Heart right ventricle (tissue), 16 donors: ENCODE measurements around the gene GSE1. TPM values are rescaled to one million over a fixed set of nuclear protein-coding genes. Genes with fewer than 3 reads are reported as not detected.

ENCODE experiments used
- ATAC-seq, 8 donors: fragments of 200-7000 bp; cut with Tn5 transposase; one replicate each; pipeline ENCODE4 v1.9.1; 2020; ENCODE audit warnings: mild to moderate bottlenecking in 8 of 8, moderate library complexity in 8 of 8, moderate number of reproducible peaks in 1 of 8
- DNase-seq, 2 donors: peaks; one replicate each; pipeline ENCODE4 v3.0.0-alpha.2; 2020
- H3K27ac ChIP-seq, 10 donors: fragments of 200-600 bp; sonication (generic) in 2 of 10; one replicate each; pipeline versions ENCODE4 v1.5.0 to v1.8.0; 2020 to 2022; ENCODE audit warnings: mild to moderate bottlenecking in 3 of 10
- H3K27me3 ChIP-seq, 7 donors: fragments of 200-600 bp; one replicate each; pipeline ENCODE4 v1.8.0; 2021 to 2022; ENCODE audit warnings: mild to moderate bottlenecking in 2 of 7
- H3K36me3 ChIP-seq, 9 donors: fragments of 200-600 bp; sonication (generic) in 1 of 9; one replicate each; pipeline versions ENCODE4 v1.5.0 to v1.8.0; 2020 to 2022; ENCODE audit warnings: mild to moderate bottlenecking in 2 of 9
- H3K4me1 ChIP-seq, 9 donors: fragments of 200-600 bp; sonication (generic) in 1 of 9; one replicate each; pipeline versions ENCODE4 v1.5.0 to v1.8.0; 2020 to 2022; ENCODE audit warnings: mild to moderate bottlenecking in 4 of 9
- H3K4me3 ChIP-seq, 10 donors: fragments of 200-600 bp; sonication (generic) in 2 of 10; one replicate each; pipeline versions ENCODE4 v1.5.0 to v1.8.0; 2020 to 2022; ENCODE audit warnings: mild to moderate bottlenecking in 7 of 10, moderate library complexity in 2 of 10
- H3K9me3 ChIP-seq, 11 donors: fragments of 200-600 bp in 10 of 11; sonication (generic) in 2 of 11; one replicate each; pipeline versions ENCODE4 v1.5.0 to v1.8.0; 2013 to 2022; ENCODE audit warnings: mild to moderate bottlenecking in 2 of 11, control low read depth in 1 of 11, moderate library complexity in 1 of 11
- CTCF ChIP-seq, 9 donors: fragments of 200-600 bp; sonication (generic) in 2 of 9; IDR thresholded peaks; one replicate each; pipeline versions ENCODE4 v1.5.0 to v1.8.0; 2021 to 2022; ENCODE audit warnings: antibody characterized with exemption in 9 of 9, mild to moderate bottlenecking in 5 of 9, moderate library complexity in 1 of 9
- WGBS, 2 donors: extraction: QIAGEN DNeasy Blood & Tissue Kit; methylation state at CpG; one replicate each; pipeline ENCODE4 v1.1.7; 2013; ENCODE audit warnings: inconsistent platforms in 1 of 2; 5-methylcytosine and 5-hydroxymethylcytosine counted together
- intact Hi-C, 10 donors: fragments of 100-400 bp; cut with DNase I; formaldehyde crosslinking; loops; one replicate each; pipeline versions ENCODE4 v1.11.1 to v1.14.2; 2022
- polyA plus RNA-seq, 2 donors: library from polyadenylated mRNA; stranded (reverse); fragments of 200-250 nt; gene quantifications; one replicate each; pipeline ENCODE4 v1.2.3, GENCODE V29; 2013
- total RNA-seq, 10 donors: library from RNA; stranded (reverse); fragmentation: NEBNext Ultra II Directional in 3 of 10; extraction: Animal tissue kit (Norgen Biotek cat#: 25700) in 3 of 10; gene quantifications; one replicate each; pipeline versions ENCODE4 v1.2.1 to v1.2.4, GENCODE V29; 2021 to 2023
- donor health status: Arrhythmogenic right ventricular cardiomyopathy.
- donor health status: ischemic (EF 13 %, LVEDD 7.1; RV severe dilation, severe dysfunction).
- donor health status: healthy with polysubstance abuse.
- donor health status: DM: no; HTN: yes; CAD: no.
- donor health status: DM: no; HTN: no; CAD: no.
- donor health status: ischemic (EF 25% LVEDD 6.9; RV normal size, moderate dysfunction).
- donor health status: ischemic (EF 25% LVEDD 5.7; RV mildly dilated, moderate dysfunction).
- donor health status: healthy.
- donor health status: DM: yes; HTN: yes; CAD: no.
- donor health status: Ischemic cardiomyopathy.
- donor health status: ischemic (EF 35%, LVEDD 5.7; RV mildly dilated, moderate dysfunction).
- donor health status: nonischemic (EF 11% LVEDD 7.7; RV severe dilation, severe dysfunction).
- donor health status: DM: yes; HTN: yes; CAD: no.
- donor health status: PGD.
- donor health status: ischemic (EF 29% LVEDD 5.4; RV normal size, mild dysfunction).
- donor health status: nonischemic (EF 23%, LVEDD 6.1; RV moderate dilation, normal function).

The GSE1 gene
- total and polyA plus RNA-seq, 12 donors: 15.6 to 53.2 (median 32.6) TPM

GRCh38 chr16:85601272-85601639 is 11.9 kb upstream of the GSE1 start:
- WGBS, 2 donors: 81% methylated on average over 10 of the region's 10 CpGs
- intact Hi-C loops: loop anchor here in 3 of 10 donors (5.0 to 10.0 kb wide), 3 partner anchors 34 to 286 kb away; no protein-coding TSS in a partner anchor
- DNase-seq (no peak), ATAC-seq (peak in 1 of 8 donors; percentile 10)
- Histone ChIP-seq H3K9me3 (no peaks in the 10 kb centered on the region), H3K36me3 (no peaks in the 10 kb centered on the region), H3K4me3 (no peak overlapping the region), H3K4me1 (peaks cover 3 to 33% (median 13%) of the 10 kb centered on the region in 9 donors), H3K27ac (no peak overlapping the region), H3K27me3 (no peaks in the 10 kb centered on the region)
- no peak for TF ChIP-seq CTCF (IDR thresholded peaks at IDR 0.05)

DNA sequence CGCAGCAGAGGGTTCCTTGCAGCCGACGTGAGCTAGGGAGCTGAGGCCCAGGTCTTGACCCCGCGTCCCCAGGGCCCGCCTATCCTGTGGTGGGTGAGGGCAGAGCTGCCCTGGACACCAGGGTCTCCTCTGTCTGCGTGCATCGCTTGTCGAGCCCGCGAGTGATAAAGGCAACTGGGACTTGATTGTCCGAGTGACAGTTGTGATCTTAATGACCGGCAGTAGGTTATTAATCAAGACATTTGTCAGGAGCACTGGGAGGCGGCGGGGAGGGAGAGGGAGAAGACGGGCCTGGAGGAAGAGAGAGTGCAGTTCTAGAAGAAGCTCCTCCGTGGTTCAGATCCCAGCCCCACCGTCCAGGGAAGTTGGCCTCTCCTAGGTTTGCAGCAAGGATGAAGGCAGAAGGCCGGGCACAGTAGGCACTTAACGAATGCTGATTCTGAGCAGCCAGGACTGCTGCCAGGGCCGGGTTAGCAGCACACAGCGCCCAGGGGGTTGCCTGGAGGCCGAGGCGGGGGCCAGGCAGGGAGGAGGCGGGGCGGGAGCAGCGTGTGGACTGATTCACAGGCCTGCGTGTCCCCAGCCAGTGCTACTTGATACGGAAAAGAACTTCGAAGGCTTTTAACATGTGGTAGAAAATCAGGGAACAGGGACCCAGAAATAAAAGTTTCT is 11.3 kb upstream of the GSE1 start:
- 69 to 77% methylated on average over 30 of the region's 30 CpGs for WGBS, 2 donors
- Histone ChIP-seq H3K4me1 (peaks cover 3 to 39% (median 13%) of the 10 kb centered on the region in 9 donors), H3K27me3 (no peaks in the 10 kb centered on the region), H3K4me3 (no peak overlapping the region), H3K36me3 (no peaks in the 10 kb centered on the region), H3K27ac (peak overlapping the region in 6 of 10 donors; percentile 15 to 49 (median 38)), H3K9me3 (no peaks in the 10 kb centered on the region)
- intact Hi-C loops: loop anchor here in 3 of 10 donors (5.0 to 10.0 kb wide), 3 partner anchors 35 to 287 kb away; no protein-coding TSS in a partner anchor
- DNase-seq: peak in 1 of 2 donors; percentile 60
- peak; percentile 26 to 85 (median 74) for ATAC-seq
- no peak for TF ChIP-seq CTCF (IDR thresholded peaks at IDR 0.05)

GRCh38 chr16:85602402-85603202 is 10.5 kb upstream of the GSE1 start:
- intact Hi-C loops: loop anchor here in 3 of 10 donors (5.0 to 10.0 kb wide), 3 partner anchors 35 to 288 kb away; no protein-coding TSS in a partner anchor
- WGBS, 2 donors: 70 to 77% methylated on average over 24 of the region's 24 CpGs
- Histone ChIP-seq H3K4me3 (no peak overlapping the region), H3K27me3 (no peaks in the 10 kb centered on the region), H3K4me1 (peaks cover 5 to 46% (median 20%) of the 10 kb centered on the region in 9 donors), H3K9me3 (no peaks in the 10 kb centered on the region), H3K27ac (peak overlapping the region in 6 of 10 donors; percentile 15 to 49 (median 38)), H3K36me3 (no peaks in the 10 kb centered on the region)
- ATAC-seq (peak in 5 of 8 donors; percentile 2 to 32 (median 24)), DNase-seq (no peak)
- no peak for TF ChIP-seq CTCF (IDR thresholded peaks at IDR 0.05)

DNA sequence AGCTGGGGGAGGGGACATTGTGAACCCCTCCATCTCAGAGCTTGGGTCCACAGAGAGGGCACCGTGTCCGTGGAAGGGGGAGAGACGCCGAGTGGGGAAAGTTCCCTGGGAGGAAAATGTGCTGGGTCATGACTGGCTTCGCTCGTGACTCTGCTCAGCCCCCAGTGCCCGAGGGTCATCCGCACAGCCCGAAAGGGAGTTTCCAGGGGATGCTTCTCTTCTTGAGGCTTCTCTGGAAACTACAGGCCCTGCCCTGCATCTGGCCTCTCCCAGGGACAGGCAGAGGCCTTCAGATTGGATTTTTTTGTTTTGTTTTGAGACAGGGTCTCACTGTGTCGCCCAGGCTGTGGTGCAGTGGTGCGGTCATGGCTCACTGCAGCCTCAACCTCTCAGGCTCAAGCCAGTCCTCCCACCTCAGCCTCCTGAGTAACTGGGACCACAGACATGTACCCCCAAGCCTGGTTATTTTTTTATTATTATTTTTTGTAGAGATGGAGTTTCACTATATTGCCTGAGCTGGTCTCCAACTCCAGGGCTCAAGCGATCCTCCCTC is 9.8 kb upstream of the GSE1 start:
- intact Hi-C loops: loop anchor here in 3 of 10 donors (5.0 to 10.0 kb wide), 3 partner anchors 36 to 288 kb away; no protein-coding TSS in a partner anchor
- TF ChIP-seq CTCF (IDR thresholded peaks at IDR 0.05): no peak
- Histone ChIP-seq H3K4me1 (peaks cover 5 to 48% (median 22%) of the 10 kb centered on the region in 9 donors), H3K9me3 (no peaks in the 10 kb centered on the region), H3K27ac (no peak overlapping the region), H3K36me3 (no peaks in the 10 kb centered on the region), H3K4me3 (no peak overlapping the region), H3K27me3 (no peaks in the 10 kb centered on the region)
- 72 to 83% methylated on average over 12 of the region's 12 CpGs for WGBS, 2 donors
- no peak for DNase-seq
- no peak for ATAC-seq
